Spleen (tissue), 7 donors: ENCODE data around the gene MINDY4B.

Source experiments
- CTCF ChIP-seq, 11 experiments: fragments of 200-600 bp in 7 of 11; fragments of 450-650 bp in 4 of 11; sonication (generic) in 4 of 11; IDR thresholded peaks in 8 of 11; conservative IDR thresholded peaks in 3 of 11; 1 replicate in 7 of 11; 2 replicates in 4 of 11; pipeline versions ENCODE4 v1.4.0 to v1.8.0; 2016 to 2021; ENCODE audit warnings: antibody characterized with exemption in 11 of 11, inconsistent platforms in 4 of 11, mild to moderate bottlenecking in 1 of 11
- POLR2A ChIP-seq, 3 donors: fragments of 450-650 bp; IDR thresholded peaks; one replicate each; pipeline ENCODE4 v1.5.1; 2017; ENCODE audit warnings: antibody characterized with exemption in 3 of 3, mild to moderate bottlenecking in 1 of 3
- POLR2AphosphoS5 ChIP-seq, 3 donors: sonication (generic); formaldehyde crosslinking; IDR thresholded peaks; one replicate each; pipeline ENCODE4 v1.5.1; 2017; ENCODE audit warnings: antibody characterized with exemption in 3 of 3
- donor health status: DM: no; HTN: no; CAD: no; lungs with moderate emphysema.
- donor health status: DM: no; HTN: no; CAD: no.
- donor health status: DM: no; HTN: no; CAD: no.

GRCh38 chr3:150890295-150890694 lies 14.9 kb downstream of the MINDY4B start:
- no peak for TF ChIP-seq CTCF (IDR thresholded peaks at IDR 0.05 in 8 of 11, conservative IDR thresholded peaks at IDR 0.05 in 3 of 11)
- TF ChIP-seq POLR2AphosphoS5 (IDR thresholded peaks at IDR 0.05), result no peak
- TF ChIP-seq POLR2A (IDR thresholded peaks at IDR 0.05), result no peak
